OCI-LY3 (cell line): ENCODE data around the gene WNT9A.

Experiments used
- H2AFZ ChIP-seq: fragments of 200-600, 300-600 bp; shearing (Covaris generic); 2 replicates; pipeline ENCODE4 v1.6.0; 2014; ENCODE audit warnings: antibody characterized with exemption, low read depth, low read length
- H3K27ac ChIP-seq: fragments of 200-600, 300-600 bp; sonication (generic); 2 replicates; pipeline ENCODE4 v1.5.1; 2014; ENCODE audit warnings: mild to moderate bottlenecking, low read length, moderate library complexity, mixed read lengths
- H3K27me3 ChIP-seq: fragments of 200-600, 300-600 bp; sonication (generic); 2 replicates; pipeline ENCODE4 v1.6.1; 2014; ENCODE audit warnings: low read depth, low read length, mixed read lengths
- H3K36me3 ChIP-seq: fragments of 200-600, 300-600 bp; sonication (generic); replicated peaks from 2 replicates; pipeline ENCODE3; 2014; ENCODE audit warnings: low read depth, low read length, mixed read lengths
- H3K4me1 ChIP-seq: fragments of 300-600, 200-600 bp; sonication (generic); 2 replicates; pipeline ENCODE4 v1.6.1; 2014; ENCODE audit warnings: low read length, mixed read lengths
- H3K4me2 ChIP-seq: fragments of 200-600, 300-600 bp; sonication (generic); 2 replicates; pipeline ENCODE4 v1.6.1; 2014; ENCODE audit warnings: low read length, mixed read lengths
- H3K4me3 ChIP-seq: fragments of 300-600, 200-600 bp; sonication (generic); 2 replicates; pipeline ENCODE4 v1.5.1; 2014; ENCODE audit warnings: antibody characterized with exemption, mild to moderate bottlenecking, low read length, moderate library complexity
- H3K79me2 ChIP-seq: fragments of 300-600, 200-600 bp; shearing (Covaris generic); 2 replicates; pipeline ENCODE4 v1.6.1; 2014; ENCODE audit warnings: mild to moderate bottlenecking, low read length, mixed read lengths
- H3K9ac ChIP-seq: fragments of 300-600, 200-600 bp; shearing (Covaris generic); 2 replicates; pipeline ENCODE4 v1.6.0; 2014; ENCODE audit warnings: mild to moderate bottlenecking, low read length, moderate library complexity
- H3K9me3 ChIP-seq: fragments of 200-600, 300-600 bp; shearing (Covaris generic); 2 replicates; pipeline ENCODE4 v1.6.1; 2014; ENCODE audit warnings: low read length, mixed read lengths; ENCODE audit not compliant: insufficient read depth
- H4K20me1 ChIP-seq: fragments of 200-600, 300-600 bp; sonication (generic); 2 replicates; pipeline ENCODE4 v1.6.1; 2016; ENCODE audit warnings: low read length, mixed read lengths; ENCODE audit not compliant: insufficient read depth
- EZH2phosphoT487 ChIP-seq: fragments of 200-600 bp; shearing (Covaris generic); IDR thresholded peaks from 2 replicates; pipeline ENCODE4 v1.6.1; 2018; ENCODE audit warnings: antibody characterized with exemption, mixed run types, low read depth
- TF ChIP-seq, protein P1 (sequence below): fragments of 200-600, 300-600 bp; sonication (generic); IDR thresholded peaks from 2 replicates; pipeline ENCODE4 v1.5.1; 2014; ENCODE audit warnings: antibody characterized with exemption, low read length, low read depth

The WNT9A gene

GRCh38 chr1:227870366-227870765, 77.4 kb downstream of the WNT9A start:
- Histone ChIP-seq H2AFZ (no peak overlapping the region), H3K4me3 (no peak overlapping the region), H3K4me2 (no peak overlapping the region), H3K9me3 (no peaks in the 10 kb centered on the region), H3K9ac (no peak overlapping the region), H3K4me1 (no peaks in the 10 kb centered on the region), H3K36me3 (no peaks in the 10 kb centered on the region), H3K79me2 (no peaks in the 10 kb centered on the region), H3K27ac (no peak overlapping the region), H4K20me1 (no peaks in the 10 kb centered on the region), H3K27me3 (0 out of 2 replicates have a peak, but pooled peaks cover 5% of the 10 kb centered on the region)
- TF ChIP-seq, protein P1, sequence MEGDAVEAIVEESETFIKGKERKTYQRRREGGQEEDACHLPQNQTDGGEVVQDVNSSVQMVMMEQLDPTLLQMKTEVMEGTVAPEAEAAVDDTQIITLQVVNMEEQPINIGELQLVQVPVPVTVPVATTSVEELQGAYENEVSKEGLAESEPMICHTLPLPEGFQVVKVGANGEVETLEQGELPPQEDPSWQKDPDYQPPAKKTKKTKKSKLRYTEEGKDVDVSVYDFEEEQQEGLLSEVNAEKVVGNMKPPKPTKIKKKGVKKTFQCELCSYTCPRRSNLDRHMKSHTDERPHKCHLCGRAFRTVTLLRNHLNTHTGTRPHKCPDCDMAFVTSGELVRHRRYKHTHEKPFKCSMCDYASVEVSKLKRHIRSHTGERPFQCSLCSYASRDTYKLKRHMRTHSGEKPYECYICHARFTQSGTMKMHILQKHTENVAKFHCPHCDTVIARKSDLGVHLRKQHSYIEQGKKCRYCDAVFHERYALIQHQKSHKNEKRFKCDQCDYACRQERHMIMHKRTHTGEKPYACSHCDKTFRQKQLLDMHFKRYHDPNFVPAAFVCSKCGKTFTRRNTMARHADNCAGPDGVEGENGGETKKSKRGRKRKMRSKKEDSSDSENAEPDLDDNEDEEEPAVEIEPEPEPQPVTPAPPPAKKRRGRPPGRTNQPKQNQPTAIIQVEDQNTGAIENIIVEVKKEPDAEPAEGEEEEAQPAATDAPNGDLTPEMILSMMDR, result no peak
- TF ChIP-seq EZH2phosphoT487, result no peak

- TF ChIP-seq, protein P1, result no peak
- no peak for TF ChIP-seq EZH2phosphoT487
- Histone ChIP-seq H2AFZ (no peak overlapping the region), H3K27ac (no peak overlapping the region), H3K27me3 (0 out of 2 replicates have a peak, but pooled peaks cover 5% of the 10 kb centered on the region), H3K4me1 (no peaks in the 10 kb centered on the region), H3K4me2 (no peak overlapping the region), H4K20me1 (no peaks in the 10 kb centered on the region), H3K9ac (no peak overlapping the region), H3K36me3 (no peaks in the 10 kb centered on the region), H3K4me3 (no peak overlapping the region), H3K79me2 (no peaks in the 10 kb centered on the region), H3K9me3 (no peaks in the 10 kb centered on the region)
Measured at GRCh38 chr1:227869851-227870305, 77.9 kb downstream of the WNT9A start.

GRCh38 chr1:227869279-227869842, 78.4 kb downstream of the WNT9A start:
- Histone ChIP-seq H3K9ac (no peak overlapping the region), H3K4me2 (no peak overlapping the region)

More at GRCh38 chr1:227869279-227869842, 78.4 kb downstream of the WNT9A start:
- no peak overlapping the region for H2AFZ ChIP-seq
- 0 out of 2 replicates have a peak, but pooled peaks cover 5% of the 10 kb centered on the region for H3K27me3 ChIP-seq
- no peaks in the 10 kb centered on the region for H3K36me3 ChIP-seq
- H3K4me3 ChIP-seq, result no peak overlapping the region
- H3K4me1 ChIP-seq, result no peaks in the 10 kb centered on the region
- no peaks in the 10 kb centered on the region for H4K20me1 ChIP-seq
- no peaks in the 10 kb centered on the region for H3K79me2 ChIP-seq
- H3K9me3 ChIP-seq, result no peaks in the 10 kb centered on the region
- no peak overlapping the region for H3K27ac ChIP-seq
- no peak for TF ChIP-seq EZH2phosphoT487
- TF ChIP-seq, protein P1, result no peak
